Naive thymus-derived CD8-positive, alpha-beta T cell (primary cell): ENCODE measurements around the gene KCNK10. TPM values are rescaled to one million over a fixed set of nuclear protein-coding genes. Genes with fewer than 3 reads are reported as not detected.

Source experiments
- ATAC-seq, 2 donors: fragments of 150-1000 bp; cut with Tn5 transposase in 1 of 2; sonication (Bioruptor Pico), chemical (Tn5 transposase) in 1 of 2; 1 replicate in 1 of 2; 2 replicates in 1 of 2; pipeline ENCODE4 v1.10.0; 2021; ENCODE audit warnings: mild to moderate bottlenecking in 2 of 2, moderate library complexity in 2 of 2
- POLR2A ChIA-PET: fragments of 350-600 bp; sonication (Branson Sonifier 250); formaldehyde crosslinking; loops from one replicate; lab custom pipeline; 2021; ENCODE audit warnings: antibody characterized with exemption; lab: Charles Lee
- DNase-seq, 10 donors: peaks; one replicate each; pipeline versions ENCODE4 v3.0.0 to v3.0.0-alpha.2; 2020 to 2022
- H3K27ac Mint-ChIP-seq, 10 donors: one replicate each; pipeline ENCODE4 v1.8.0; 2020 to 2022; ENCODE audit warnings: mild to moderate bottlenecking in 10 of 10, mixed read lengths in 10 of 10, moderate library complexity in 4 of 10, inconsistent platforms in 1 of 10
- H3K27me3 Mint-ChIP-seq, 5 donors: one replicate each; pipeline ENCODE4 v1.8.0; 2021 to 2022; ENCODE audit warnings: mixed read lengths in 5 of 5
- H3K36me3 Mint-ChIP-seq, 3 donors: one replicate each; pipeline ENCODE4 v1.8.0; 2020 to 2022; ENCODE audit warnings: mixed read lengths in 3 of 3, mild to moderate bottlenecking in 2 of 3, inconsistent platforms in 1 of 3
- H3K4me1 Mint-ChIP-seq, 4 donors: one replicate each; pipeline ENCODE4 v1.8.0; 2021 to 2022; ENCODE audit warnings: mixed read lengths in 4 of 4
- H3K4me3 Mint-ChIP-seq, 10 donors: one replicate each; pipeline ENCODE4 v1.8.0; 2020 to 2022; ENCODE audit warnings: mild to moderate bottlenecking in 10 of 10, mixed read lengths in 10 of 10, moderate library complexity in 6 of 10, inconsistent platforms in 1 of 10
- H3K9me3 Mint-ChIP-seq, 9 donors: one replicate each; pipeline ENCODE4 v1.8.0; 2020 to 2022; ENCODE audit warnings: mixed read lengths in 9 of 9, mild to moderate bottlenecking in 3 of 9, inconsistent platforms in 1 of 9, moderate library complexity in 1 of 9
- polyA plus RNA-seq, 3 donors: library from polyadenylated mRNA; unstranded; fragments of 300-500 nt; fragmentation: Illumina TruSeq; gene quantifications; one replicate each; pipeline ENCODE4 v1.2.3, GENCODE V29; 2021
- total RNA-seq, 8 experiments: library from RNA in 2 of 8; stranded (reverse) in 2 of 8; gene quantifications; one replicate each; pipeline ENCODE4 v1.2.3 and lab custom pipeline; 2021 to 2026

Gene KCNK10
- total and polyA plus RNA-seq, 5 experiments from 2014 or later: not detected

DNA sequence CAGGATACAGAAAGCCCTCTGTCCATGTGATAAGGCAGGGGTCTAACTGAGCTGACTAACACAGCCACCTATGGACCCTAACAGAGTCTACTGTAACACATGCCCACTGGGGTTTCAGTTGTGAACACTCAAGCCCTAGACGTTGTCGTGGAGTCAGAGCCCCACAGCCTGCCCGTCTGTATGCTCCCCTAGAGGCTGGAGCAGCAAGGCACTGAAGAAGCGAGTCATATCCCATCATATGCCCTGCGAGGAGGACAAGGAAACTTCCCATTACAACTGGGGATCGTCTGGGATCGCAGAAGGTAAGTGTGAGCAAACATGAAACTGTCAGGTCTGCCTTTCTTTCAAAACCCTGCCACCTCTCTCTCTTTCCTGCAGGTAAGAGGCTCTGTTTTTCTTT lies 180.1 kb downstream of the KCNK10 start:
- POLR2A ChIA-PET: no interaction called here
- Mint-ChIP-seq H3K4me1 (peaks cover 0 to 5% (median 0%) of the 10 kb centered on the region in 4 donors), H3K36me3 (no peaks in the 10 kb centered on the region), H3K4me3 (no peak overlapping the region), H3K9me3 (no peaks in the 10 kb centered on the region), H3K27ac (peak overlapping the region in 1 of 10 donors; percentile 52), H3K27me3 (peaks cover 0 to 5% (median 2%) of the 10 kb centered on the region in 5 donors)
- DNase-seq (no peak), ATAC-seq (no peak)

DNA sequence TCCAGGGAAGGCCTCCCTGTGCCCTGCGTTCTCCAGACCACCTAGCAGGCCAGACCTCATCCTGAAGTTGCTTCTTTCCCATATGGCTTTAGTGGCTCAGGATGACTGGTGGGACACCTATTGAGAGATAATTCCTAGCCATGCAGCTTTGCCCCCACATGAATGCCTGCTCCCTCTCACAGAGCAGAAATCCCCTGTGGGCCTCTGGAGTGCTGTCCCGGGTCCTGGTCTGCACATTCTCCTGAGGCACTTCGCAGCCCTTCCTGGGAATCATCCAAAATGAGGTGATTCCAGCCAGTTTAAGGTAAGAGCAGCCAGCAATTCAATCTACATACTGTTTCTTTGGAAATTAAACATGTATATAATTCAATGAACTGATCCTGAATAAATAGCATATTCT lies 182.2 kb downstream of the KCNK10 start:
- POLR2A ChIA-PET: no interaction called here
- no peaks in the 10 kb centered on the region for H3K36me3 Mint-ChIP-seq

DNA sequence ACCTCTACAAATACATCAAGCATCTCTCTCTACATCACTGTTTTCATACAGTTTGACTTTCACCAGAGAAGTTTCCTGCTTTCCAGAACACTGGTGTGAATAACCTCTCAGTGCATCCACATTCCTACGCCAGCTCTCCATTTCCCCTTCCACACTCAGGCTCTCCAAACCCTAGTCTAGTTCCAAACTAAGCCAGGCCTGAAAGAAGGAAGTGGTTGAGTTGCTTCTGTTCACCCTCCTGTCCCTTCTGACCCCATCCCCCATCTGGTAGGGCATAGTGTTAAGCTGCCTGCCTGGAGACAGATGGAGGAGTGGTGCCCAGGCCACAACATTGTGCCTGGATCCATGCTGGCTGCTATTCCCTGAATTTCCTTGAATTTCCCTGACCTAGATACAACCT lies 185.7 kb downstream of the KCNK10 start:
- Mint-ChIP-seq H3K4me3 (no peak overlapping the region), H3K4me1 (peaks cover 0 to 6% (median 2%) of the 10 kb centered on the region in 4 donors), H3K27ac (peak overlapping the region in 1 of 10 donors; percentile 54), H3K27me3 (peaks cover 0 to 18% (median 2%) of the 10 kb centered on the region in 5 donors), H3K36me3 (peaks cover 0 to 8% (median 4%) of the 10 kb centered on the region in 3 donors), H3K9me3 (peaks cover 0 to 18% (median 9%) of the 10 kb centered on the region in 9 donors)
- DNase-seq (no peak), ATAC-seq (no peak)
- POLR2A ChIA-PET: no interaction called here

More for the DNA sequence above, 182.2 kb downstream of the KCNK10 start:
- Mint-ChIP-seq H3K27me3 (peaks cover 0 to 3% (median 2%) of the 10 kb centered on the region in 5 donors), H3K27ac (no peak overlapping the region), H3K9me3 (no peaks in the 10 kb centered on the region), H3K4me3 (no peak overlapping the region), H3K4me1 (peaks cover 0 to 10% (median 2%) of the 10 kb centered on the region in 4 donors)
- ATAC-seq: no peak
- no peak for DNase-seq

Other genes starting within 250 kb of the KCNK10 start
- gene SPATA7, start 62.4 kb upstream of the KCNK10 start, total RNA-seq: 1 to 10 TPM; 3.7 to 3.8 TPM
- gene SPATA7, start 62.4 kb upstream of the KCNK10 start, polyA plus RNA-seq: 1 to 10 TPM; 4.0 to 5.6 (median 4.4) TPM
- not detected for gene PTPN21, start 231.7 kb upstream of the KCNK10 start, total RNA-seq
- gene PTPN21, start 231.7 kb upstream of the KCNK10 start, polyA plus RNA-seq: not detected
- 10 to 100 TPM; 58.3 to 60.5 TPM for gene ZC3H14, start 239.8 kb upstream of the KCNK10 start, total RNA-seq
- 10 to 100 TPM; 36.4 to 54.5 (median 49.9) TPM for gene ZC3H14, start 239.8 kb upstream of the KCNK10 start, polyA plus RNA-seq